ENCODE results near the gene PTPRM. TPM values are rescaled to one million over a fixed set of nuclear protein-coding genes. Genes with fewer than 3 reads are reported as not detected.

The PTPRM gene
- total RNA-seq, 1 experiment from 2014 or later, result 11.1 TPM

DNA sequence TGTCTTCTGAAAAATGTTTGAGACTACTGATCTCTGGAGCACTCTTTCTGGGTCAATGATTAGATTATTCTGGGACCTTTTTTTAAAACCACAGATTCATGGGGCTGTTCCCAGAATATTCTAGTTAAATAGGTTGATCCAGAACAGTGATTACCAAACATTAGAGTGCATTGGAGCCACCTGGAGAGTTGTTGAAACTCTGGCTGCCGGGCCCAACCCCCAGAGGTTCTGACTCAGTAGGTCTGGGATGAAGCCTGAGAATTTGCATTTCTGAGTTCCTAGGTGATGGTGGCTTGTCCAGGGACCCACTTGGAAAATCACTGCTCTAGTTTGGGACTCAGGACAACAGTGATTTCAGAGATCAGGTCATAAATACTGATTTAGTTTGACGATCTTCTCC lies 197.3 kb downstream of the PTPRM start:
- no peak overlapping the region for H3K4me3 Mint-ChIP-seq
- H3K4me1 Mint-ChIP-seq, result peaks cover 28% of the 10 kb centered on the region
- DNase-seq (ENCODE audit: low spot score), result no peak
- ChIA-PET POLR2A (no interaction called here), CTCF (no interaction called here)
- TF ChIP-seq KAT7 (CRISPR knock-in tag; IDR thresholded peaks at IDR 0.05; ENCODE audit: borderline replicate concordance), result no peak
- no peak for TF ChIP-seq CTCF (IDR thresholded peaks at IDR 0.05)
- TF ChIP-seq, protein P1, sequence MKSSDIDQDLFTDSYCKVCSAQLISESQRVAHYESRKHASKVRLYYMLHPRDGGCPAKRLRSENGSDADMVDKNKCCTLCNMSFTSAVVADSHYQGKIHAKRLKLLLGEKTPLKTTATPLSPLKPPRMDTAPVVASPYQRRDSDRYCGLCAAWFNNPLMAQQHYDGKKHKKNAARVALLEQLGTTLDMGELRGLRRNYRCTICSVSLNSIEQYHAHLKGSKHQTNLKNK (CRISPR knock-in tag; IDR thresholded peaks at IDR 0.05), result no peak
- no peak for TF ChIP-seq TEAD1 (CRISPR knock-in tag; IDR thresholded peaks at IDR 0.05)
- TF ChIP-seq CDX4 (CRISPR knock-in tag; IDR thresholded peaks at IDR 0.05; ENCODE audit: borderline replicate concordance), result no peak
- no peak for TF ChIP-seq JAZF1 (CRISPR knock-in tag; IDR thresholded peaks at IDR 0.05)
- TF ChIP-seq ZNF671 (CRISPR knock-in tag; IDR thresholded peaks at IDR 0.05), result no peak
- no peak for TF ChIP-seq ZNF121 (CRISPR knock-in tag; IDR thresholded peaks at IDR 0.05)
- TF ChIP-seq, protein P2, sequence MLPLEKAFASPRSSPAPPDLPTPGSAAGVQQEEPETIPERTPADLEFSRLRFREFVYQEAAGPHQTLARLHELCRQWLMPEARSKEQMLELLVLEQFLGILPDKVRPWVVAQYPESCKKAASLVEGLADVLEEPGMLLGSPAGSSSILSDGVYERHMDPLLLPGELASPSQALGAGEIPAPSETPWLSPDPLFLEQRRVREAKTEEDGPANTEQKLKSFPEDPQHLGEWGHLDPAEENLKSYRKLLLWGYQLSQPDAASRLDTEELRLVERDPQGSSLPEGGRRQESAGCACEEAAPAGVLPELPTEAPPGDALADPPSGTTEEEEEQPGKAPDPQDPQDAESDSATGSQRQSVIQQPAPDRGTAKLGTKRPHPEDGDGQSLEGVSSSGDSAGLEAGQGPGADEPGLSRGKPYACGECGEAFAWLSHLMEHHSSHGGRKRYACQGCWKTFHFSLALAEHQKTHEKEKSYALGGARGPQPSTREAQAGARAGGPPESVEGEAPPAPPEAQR (CRISPR knock-in tag; IDR thresholded peaks at IDR 0.05), result no peak
- no peak for TF ChIP-seq MXD4 (CRISPR knock-in tag; IDR thresholded peaks at IDR 0.05; ENCODE audit: borderline replicate concordance)
- TF ChIP-seq EMX1 (CRISPR knock-in tag; IDR thresholded peaks at IDR 0.05), result no peak
- TF ChIP-seq ZNF512 (CRISPR knock-in tag; IDR thresholded peaks at IDR 0.05; ENCODE audit: borderline replicate concordance), result no peak
- TF ChIP-seq, protein P3, sequence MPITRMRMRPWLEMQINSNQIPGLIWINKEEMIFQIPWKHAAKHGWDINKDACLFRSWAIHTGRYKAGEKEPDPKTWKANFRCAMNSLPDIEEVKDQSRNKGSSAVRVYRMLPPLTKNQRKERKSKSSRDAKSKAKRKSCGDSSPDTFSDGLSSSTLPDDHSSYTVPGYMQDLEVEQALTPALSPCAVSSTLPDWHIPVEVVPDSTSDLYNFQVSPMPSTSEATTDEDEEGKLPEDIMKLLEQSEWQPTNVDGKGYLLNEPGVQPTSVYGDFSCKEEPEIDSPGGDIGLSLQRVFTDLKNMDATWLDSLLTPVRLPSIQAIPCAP (CRISPR knock-in tag; IDR thresholded peaks at IDR 0.05), result no peak
- no peak for TF ChIP-seq GABPB1 (CRISPR knock-in tag; IDR thresholded peaks at IDR 0.05)
- TF ChIP-seq NR1H2 (CRISPR knock-in tag; IDR thresholded peaks at IDR 0.05), result no peak
- no peaks in the 10 kb centered on the region for H3K36me3 Mint-ChIP-seq
- 0 out of 2 replicates have a peak, but pooled peaks have one; percentile 23 for ATAC-seq
- H3K9me3 Mint-ChIP-seq, result no peaks in the 10 kb centered on the region
- peak overlapping the region; percentile 42; the same call in 1 of the 2 replicates for H3K27ac Mint-ChIP-seq
- no peaks in the 10 kb centered on the region for H3K27me3 Mint-ChIP-seq (ENCODE audit: low read depth)

DNA sequence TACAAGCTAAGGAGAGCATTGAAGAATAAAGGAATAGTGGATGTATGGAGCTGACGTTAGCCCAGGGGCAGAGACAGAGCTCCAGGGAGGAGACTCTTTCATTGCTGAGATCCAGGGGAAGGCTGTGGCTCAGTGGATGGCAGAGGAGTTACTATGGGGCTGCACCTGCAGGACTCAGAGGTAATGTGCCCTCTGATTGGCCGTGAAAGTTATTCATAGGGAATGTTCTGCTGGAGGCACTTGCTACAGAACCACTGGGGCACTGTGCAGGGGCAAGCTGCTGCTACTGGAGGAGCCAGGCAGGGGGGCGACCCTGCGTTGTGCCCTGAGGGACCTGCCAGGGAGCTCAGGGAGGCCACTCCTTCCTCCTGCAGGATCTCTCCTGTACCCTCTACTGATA lies 199.2 kb downstream of the PTPRM start:
- Mint-ChIP-seq H3K27ac (peak overlapping the region; percentile 29), H3K4me1 (peaks cover 28% of the 10 kb centered on the region), H3K9me3 (no peaks in the 10 kb centered on the region), H3K27me3 (ENCODE audit: low read depth) (no peaks in the 10 kb centered on the region), H3K36me3 (no peaks in the 10 kb centered on the region), H3K4me3 (no peak overlapping the region)
- peak; percentile 94 for ATAC-seq
- DNase-seq (ENCODE audit: low spot score), result no peak
- ChIA-PET CTCF (interaction anchor here (0.9 to 1.7 kb wide), 4 partner anchors 9 to 1568 kb away, joined by 3 to 7 read pairs (median 5); no protein-coding TSS in a partner anchor), POLR2A (no interaction called here)
- TF ChIP-seq, protein P3 (CRISPR knock-in tag; IDR thresholded peaks at IDR 0.05), result no peak
- TF ChIP-seq GABPB1 (CRISPR knock-in tag; IDR thresholded peaks at IDR 0.05) (no peak), NR1H2 (CRISPR knock-in tag; IDR thresholded peaks at IDR 0.05) (no peak), RELA (CRISPR knock-in tag; IDR thresholded peaks at IDR 0.05; ENCODE audit: borderline replicate concordance) (no peak), PREB (CRISPR knock-in tag; IDR thresholded peaks at IDR 0.05; ENCODE audit: borderline replicate concordance) (no peak)
- TF ChIP-seq, protein P4, sequence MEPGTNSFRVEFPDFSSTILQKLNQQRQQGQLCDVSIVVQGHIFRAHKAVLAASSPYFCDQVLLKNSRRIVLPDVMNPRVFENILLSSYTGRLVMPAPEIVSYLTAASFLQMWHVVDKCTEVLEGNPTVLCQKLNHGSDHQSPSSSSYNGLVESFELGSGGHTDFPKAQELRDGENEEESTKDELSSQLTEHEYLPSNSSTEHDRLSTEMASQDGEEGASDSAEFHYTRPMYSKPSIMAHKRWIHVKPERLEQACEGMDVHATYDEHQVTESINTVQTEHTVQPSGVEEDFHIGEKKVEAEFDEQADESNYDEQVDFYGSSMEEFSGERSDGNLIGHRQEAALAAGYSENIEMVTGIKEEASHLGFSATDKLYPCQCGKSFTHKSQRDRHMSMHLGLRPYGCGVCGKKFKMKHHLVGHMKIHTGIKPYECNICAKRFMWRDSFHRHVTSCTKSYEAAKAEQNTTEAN (CRISPR knock-in tag; IDR thresholded peaks at IDR 0.05), result no peak
- TF ChIP-seq, protein P5, sequence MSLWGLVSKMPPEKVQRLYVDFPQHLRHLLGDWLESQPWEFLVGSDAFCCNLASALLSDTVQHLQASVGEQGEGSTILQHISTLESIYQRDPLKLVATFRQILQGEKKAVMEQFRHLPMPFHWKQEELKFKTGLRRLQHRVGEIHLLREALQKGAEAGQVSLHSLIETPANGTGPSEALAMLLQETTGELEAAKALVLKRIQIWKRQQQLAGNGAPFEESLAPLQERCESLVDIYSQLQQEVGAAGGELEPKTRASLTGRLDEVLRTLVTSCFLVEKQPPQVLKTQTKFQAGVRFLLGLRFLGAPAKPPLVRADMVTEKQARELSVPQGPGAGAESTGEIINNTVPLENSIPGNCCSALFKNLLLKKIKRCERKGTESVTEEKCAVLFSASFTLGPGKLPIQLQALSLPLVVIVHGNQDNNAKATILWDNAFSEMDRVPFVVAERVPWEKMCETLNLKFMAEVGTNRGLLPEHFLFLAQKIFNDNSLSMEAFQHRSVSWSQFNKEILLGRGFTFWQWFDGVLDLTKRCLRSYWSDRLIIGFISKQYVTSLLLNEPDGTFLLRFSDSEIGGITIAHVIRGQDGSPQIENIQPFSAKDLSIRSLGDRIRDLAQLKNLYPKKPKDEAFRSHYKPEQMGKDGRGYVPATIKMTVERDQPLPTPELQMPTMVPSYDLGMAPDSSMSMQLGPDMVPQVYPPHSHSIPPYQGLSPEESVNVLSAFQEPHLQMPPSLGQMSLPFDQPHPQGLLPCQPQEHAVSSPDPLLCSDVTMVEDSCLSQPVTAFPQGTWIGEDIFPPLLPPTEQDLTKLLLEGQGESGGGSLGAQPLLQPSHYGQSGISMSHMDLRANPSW (CRISPR knock-in tag; conservative IDR thresholded peaks at IDR 0.05; ENCODE audit: low read depth), result no peak
